Hepatocyte (in vitro differentiated cells): ENCODE results near the gene TPSG1.

Experiments
- EZH2 ChIP-seq: fragments of 200-600 bp; sonication (generic); IDR thresholded peaks from 2 replicates; pipeline ENCODE4 v1.6.1; 2016; ENCODE audit warnings: antibody characterized with exemption, mild to moderate bottlenecking, borderline replicate concordance
- TF ChIP-seq, protein P1 (sequence below): fragments of 200-600 bp; sonication (generic); IDR thresholded peaks from 2 replicates; pipeline ENCODE4 v1.5.1; 2016; ENCODE audit warnings: antibody characterized with exemption, mild to moderate bottlenecking; ENCODE audit not compliant: poor library complexity

DNA sequence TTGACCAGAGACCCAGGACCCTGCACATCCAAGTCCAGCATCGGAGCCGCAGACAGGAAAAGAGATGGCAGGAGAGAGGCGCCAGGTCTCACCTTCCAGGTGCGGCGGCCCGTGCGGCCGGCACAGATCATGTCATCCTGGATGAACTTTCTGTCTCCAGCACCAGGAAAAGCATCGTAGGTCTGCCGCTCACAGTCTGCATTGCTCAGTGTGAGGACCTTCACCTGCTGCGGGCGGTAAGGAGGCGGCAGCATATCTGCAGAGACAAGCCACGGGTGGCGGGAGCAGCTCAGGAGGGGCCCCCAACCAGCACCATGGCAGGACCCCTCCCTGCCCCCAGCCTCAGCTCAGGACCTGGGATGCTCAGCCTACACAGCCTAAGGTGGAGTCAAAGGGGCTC is 48.7 kb upstream of the TPSG1 start:
- TF ChIP-seq, protein P1, sequence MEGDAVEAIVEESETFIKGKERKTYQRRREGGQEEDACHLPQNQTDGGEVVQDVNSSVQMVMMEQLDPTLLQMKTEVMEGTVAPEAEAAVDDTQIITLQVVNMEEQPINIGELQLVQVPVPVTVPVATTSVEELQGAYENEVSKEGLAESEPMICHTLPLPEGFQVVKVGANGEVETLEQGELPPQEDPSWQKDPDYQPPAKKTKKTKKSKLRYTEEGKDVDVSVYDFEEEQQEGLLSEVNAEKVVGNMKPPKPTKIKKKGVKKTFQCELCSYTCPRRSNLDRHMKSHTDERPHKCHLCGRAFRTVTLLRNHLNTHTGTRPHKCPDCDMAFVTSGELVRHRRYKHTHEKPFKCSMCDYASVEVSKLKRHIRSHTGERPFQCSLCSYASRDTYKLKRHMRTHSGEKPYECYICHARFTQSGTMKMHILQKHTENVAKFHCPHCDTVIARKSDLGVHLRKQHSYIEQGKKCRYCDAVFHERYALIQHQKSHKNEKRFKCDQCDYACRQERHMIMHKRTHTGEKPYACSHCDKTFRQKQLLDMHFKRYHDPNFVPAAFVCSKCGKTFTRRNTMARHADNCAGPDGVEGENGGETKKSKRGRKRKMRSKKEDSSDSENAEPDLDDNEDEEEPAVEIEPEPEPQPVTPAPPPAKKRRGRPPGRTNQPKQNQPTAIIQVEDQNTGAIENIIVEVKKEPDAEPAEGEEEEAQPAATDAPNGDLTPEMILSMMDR = no peak
- no peak for TF ChIP-seq EZH2
